ENCODE results near the gene ITPR3.
"Not testable (repeated sequence)": the region's sequence is repeated elsewhere in the genome, so short reads cannot be mapped to it uniquely, and the experiment has no call there.

Gene ITPR3

DNA sequence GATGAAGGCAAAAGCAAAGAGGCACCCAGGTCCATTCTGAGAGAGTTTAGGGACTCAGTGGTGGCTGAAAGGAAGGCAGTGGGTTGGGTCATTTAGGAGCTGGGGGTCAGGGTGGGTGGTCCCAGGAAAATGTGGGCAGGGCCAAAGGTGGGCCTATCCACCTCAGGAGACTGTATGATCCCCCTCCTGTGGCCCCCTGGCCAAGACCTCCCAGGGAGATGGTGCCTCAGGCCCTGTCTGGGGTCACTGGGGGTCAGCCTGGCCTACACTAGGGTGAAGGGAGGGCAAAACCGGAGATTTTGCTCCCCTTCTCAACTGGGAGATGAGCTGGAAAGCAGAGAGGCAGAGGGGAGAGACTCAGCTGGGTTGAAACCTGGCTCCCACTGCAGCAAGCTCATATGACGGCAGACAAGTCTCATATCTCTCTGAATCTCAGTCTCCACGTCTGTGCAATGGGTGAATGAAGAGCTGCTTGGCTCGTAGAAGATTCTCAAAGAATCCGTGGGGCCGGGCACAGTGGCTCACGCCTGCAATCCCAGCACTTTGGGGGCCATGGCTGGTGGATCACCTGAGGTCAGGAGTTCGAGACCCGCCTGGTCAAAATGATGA, 29.6 kb upstream of the ITPR3 start:
- no peak for DNase-seq (ENCODE audit: low read depth in 2 of 2)

DNA sequence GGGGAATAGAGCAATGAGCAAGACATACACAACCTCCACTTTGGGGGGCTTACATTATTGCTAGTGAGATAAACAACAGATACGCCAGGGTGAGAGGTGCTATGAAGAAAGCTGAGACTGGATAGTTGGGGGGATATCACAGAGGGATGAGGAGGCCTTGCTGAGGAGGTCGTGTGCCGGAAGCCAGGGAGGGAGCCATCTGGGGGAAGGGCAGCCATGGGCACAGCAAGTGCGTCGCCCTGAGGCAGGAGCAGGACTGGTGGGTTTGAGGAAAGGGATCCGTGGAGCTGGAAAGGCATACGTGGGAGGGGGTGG, 28.9 kb upstream of the ITPR3 start:
- no peak for DNase-seq (ENCODE audit: low read depth in 2 of 2)

- DNase-seq (ENCODE audit: low read depth in 2 of 2) = no peak
Measured at GRCh38 chr6:33592595-33593413, 28.3 kb upstream of the ITPR3 start.

GRCh38 chr6:33593414-33593727, 27.8 kb upstream of the ITPR3 start:
- DNase-seq (ENCODE audit: low read depth in 2 of 2) = no peak

DNA sequence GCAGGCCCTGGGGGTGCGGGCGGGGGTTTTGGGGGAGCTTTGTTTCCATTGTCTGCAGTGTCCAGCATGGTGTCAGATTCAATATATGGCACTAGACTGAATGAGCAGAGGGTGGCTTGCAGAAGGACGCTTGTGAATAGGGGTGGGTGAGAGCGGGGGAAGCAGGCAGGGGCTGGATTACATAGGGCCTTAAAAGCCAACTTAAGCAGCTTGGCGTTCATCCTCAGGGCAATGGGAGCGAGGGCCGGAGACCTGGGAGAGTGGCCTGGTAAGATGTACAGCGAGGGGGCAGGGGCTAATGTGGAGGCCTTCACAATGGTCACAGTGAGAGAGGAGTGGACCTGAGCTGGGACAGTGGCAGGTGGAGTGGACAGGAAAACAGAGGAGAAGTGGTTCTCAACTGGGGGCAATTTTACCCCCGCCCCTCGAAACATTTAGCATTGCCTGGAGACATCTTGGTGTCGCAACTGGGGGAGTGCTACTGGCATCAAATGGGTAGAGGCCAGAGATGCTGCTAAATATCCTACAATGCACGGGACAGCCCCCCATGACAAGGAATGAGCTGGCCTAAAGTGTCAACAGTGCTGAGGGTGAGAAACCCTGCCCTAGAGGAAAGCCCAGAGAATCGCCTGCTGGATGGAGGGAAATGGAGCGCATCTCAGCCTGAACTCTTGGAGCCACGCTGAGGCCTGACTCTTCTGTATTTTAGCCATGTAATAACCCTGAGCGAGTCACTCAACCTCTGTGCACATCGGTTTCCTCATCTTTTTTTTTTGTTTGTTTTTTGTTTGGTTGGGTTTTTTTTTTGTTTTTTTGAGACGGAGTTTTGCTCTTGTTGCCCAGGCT, 25.9 kb upstream of the ITPR3 start:
- no peak for DNase-seq (ENCODE audit: low read depth in 2 of 2)

DNA sequence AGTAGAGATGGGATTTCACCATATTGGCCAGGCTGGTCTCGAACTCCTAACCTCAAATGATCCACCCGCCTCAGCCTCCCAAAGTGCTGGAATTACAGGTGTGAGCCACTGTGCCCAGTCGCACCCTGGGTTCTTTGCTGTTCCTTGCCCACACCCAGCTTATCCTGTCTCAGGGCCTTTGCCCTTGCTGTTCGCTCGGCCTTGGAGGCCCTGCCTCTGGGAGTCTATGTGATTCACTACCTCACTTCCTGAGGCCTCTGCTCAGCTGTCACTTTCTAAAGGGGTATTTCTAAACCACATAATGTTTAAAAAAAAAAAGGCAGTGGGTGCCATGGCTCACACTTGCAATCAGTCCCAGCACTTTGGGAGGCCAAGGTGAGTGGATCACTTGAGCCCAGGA, 24.2 kb upstream of the ITPR3 start:
- not testable (repeated sequence) for DNase-seq (ENCODE audit: low read depth in 2 of 2)

DNA sequence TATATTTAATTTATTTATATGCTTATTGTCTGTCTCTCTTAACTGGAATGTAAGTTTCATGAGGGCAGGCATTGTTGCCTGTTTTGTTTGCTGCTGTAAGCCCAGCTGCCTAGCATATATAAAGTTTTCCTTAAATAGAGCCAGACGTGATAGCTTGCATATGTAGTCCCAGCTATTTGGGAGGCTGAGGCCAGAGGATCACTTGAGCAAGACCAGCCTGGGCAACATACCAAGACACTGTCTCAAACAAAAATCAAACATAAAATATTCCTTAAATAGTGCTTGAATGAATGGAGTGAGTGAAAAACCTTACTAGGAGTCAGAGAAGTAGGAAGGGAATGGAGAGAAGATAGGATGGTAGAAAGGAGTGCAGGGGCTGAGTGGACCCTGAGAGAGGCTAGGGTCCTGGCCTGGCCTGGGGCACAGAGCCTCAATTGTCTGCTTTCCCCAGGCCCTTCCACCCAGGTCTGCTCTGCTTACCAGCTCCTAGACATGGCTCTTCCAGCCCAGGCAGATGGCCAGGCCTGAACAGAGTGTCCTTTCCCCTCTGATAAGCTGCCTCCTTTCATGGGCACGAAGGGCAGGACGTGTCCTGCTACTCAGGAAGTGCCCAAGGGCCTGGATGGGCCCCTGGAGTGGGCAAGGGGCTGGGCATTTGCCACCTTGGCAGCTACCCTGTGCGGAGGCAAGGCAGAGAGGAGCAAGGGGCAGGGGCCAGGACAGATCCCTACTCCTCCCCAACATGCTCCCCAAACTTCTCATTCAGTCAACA, 23.4 kb upstream of the ITPR3 start:
- no peak for DNase-seq (ENCODE audit: low read depth in 2 of 2)

DNA sequence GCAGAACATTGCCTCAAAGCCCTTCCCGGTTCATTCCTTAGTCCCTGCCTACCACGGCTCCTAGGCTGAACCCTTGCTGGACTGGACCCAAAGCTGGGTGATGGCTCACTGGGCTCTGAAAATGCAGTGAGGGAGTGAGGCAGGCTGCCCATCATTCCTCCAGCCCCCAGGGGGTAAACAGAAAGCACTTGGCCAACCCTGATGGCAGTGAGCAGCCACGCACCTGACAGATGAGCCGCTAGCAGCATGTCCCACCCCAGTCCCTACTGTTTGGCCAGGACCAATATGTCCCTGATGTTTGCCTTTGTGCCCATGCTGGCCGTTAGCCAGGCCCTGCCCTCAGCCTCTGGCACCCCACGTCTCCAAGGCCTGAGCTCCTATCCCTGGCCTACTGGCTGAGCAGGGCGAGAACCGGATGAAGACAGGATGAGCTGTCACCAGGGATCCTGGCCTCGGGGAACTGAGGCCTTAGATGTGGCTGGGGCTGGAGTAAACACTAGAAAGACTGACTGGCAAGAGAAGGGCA, 21.6 kb upstream of the ITPR3 start:
- DNase-seq (ENCODE audit: low read depth in 2 of 2) = no peak

DNA sequence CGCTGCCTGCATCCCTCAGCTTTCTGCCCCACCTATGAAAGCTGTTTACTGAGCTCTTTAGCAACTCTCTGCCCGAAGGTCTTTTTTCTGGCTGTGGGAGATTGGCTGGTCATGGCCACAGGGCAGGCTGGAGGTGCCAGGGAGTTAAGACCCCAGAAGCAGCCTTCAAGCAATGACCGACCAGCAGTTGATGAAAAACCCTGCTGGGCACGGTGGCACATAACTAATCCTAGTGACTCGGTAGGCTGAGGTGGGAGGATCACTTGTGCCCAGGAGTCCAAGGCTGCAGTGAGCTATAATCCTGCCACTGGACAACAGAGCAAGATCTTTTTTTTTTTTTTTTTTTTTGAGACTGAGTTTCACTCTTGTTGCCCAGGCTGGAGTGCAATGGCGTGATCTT, 20.4 kb upstream of the ITPR3 start:
- DNase-seq (ENCODE audit: low read depth in 2 of 2) = no peak

DNA sequence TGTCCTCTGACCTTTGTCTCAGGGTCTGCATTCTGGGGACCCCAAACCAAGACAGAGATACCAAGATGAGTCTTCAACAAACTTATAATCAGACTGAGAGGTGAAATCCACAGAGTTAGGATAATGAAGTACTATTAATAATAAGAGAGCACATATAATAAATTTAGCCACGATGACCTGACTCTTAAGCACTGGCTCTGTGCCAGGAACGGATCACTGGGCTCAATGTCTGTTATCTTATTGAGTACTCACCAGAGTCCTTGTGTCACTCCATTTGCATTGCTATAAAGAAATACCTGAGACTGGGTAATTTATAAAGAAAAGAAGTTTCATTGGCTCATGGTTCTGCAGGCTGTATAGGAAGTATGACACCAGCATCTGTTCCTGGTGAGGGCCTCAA, 18.9 kb upstream of the ITPR3 start:
- DNase-seq (ENCODE audit: low read depth in 2 of 2) = no peak

GRCh38 chr6:33604941-33605854, 15.9 kb upstream of the ITPR3 start:
- no peak for DNase-seq (ENCODE audit: low read depth in 2 of 2)

GRCh38 chr6:33606642-33607041, 14.5 kb upstream of the ITPR3 start:
- no peak for DNase-seq (ENCODE audit: low read depth in 2 of 2)

DNA sequence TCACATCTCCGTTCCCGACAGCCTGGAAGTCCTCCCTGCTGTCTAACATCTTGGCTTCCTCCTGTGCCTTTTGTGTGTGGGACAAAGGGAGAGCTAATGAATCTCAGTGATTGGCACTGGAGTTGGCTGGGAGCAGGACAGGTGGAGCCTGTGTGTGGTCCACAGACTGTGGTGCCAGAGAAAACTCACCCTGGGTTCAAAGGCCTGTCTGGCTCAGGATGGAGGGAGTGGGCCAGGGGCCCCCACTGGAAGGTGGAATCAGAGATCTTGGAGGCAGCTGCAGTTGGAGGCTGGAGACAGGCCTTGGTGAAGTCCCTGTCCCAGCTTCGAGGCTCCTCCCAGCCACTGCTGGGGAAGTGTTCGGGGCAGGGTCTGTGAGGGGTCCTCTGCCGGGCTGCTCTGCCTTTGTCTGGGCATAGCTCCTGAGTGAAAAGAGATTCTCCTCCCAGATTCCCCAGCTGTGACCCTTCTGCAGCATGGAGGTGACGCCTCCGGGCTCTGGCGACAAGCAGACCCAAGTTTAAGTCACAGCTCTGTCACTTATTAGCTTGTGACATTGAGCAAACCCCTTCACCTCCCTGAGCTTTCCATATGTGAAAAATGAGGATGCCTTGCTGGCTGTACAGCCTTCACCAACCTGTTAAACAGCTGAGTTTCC, 13.9 kb upstream of the ITPR3 start:
- DNase-seq (ENCODE audit: low read depth in 2 of 2) = no peak

DNA sequence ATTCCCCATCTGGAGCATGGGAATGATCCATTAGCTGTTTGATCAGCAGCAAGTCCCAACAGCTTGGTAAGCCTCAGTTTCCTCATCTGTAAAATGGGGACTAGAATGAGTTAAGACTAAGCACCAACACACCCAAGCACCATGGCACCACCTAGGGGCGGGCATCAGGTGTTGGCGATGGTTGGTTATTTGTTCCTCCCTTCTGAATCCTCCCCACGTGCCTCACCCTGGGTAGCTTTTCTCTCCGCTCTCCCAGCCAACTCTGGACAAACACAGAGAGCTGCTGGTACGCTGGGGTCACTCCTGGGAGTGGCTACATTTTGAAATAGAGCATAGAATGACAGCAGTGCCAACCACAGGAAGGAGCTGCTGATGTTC, 13.3 kb upstream of the ITPR3 start:
- DNase-seq (ENCODE audit: low read depth in 2 of 2) = no peak

- no peak for DNase-seq (ENCODE audit: low read depth in 2 of 2)
Measured at GRCh38 chr6:33609019-33609418, 12.1 kb upstream of the ITPR3 start.

DNA sequence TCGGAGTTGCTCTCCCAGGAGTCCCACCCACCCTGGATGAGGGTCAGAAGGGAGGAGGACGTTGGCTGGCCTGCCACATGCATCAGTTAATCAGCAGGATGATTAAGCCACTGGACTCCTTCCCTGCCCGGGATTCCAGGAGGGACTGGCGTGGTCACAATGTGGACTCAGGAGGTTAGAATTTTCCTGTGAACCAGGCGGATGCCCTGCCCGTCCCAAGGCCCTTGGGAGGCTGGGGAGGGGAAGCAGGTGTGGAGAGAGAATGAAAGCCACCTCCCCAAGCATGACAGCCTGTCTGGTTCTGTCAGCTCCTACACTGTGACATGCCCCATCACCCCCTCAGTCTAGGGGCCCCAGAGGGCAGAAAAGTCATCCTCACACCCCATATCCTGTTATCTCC, 11.6 kb upstream of the ITPR3 start:
- DNase-seq (ENCODE audit: low read depth in 2 of 2) = no peak

DNA sequence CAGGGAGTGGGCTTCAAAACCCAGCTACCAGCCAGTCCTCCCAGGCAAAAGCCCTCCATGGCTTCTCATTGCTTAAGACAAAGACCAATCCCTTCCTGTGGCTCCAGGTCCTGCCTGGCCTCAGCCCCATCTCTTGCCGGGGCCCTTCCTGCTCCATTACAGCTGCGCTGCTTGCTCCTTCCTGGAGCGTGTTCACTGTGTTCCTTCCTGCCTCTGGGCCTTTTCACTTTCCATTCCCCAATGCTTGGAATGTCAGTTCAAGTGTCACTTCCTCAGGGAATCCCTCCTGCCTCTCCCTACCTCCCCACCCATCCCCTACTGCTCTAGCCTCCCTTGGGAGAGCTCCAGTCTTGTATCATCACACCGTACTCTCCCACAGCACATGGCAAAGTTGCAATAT, 11.1 kb upstream of the ITPR3 start:
- DNase-seq (ENCODE audit: low read depth in 2 of 2) = no peak

DNA sequence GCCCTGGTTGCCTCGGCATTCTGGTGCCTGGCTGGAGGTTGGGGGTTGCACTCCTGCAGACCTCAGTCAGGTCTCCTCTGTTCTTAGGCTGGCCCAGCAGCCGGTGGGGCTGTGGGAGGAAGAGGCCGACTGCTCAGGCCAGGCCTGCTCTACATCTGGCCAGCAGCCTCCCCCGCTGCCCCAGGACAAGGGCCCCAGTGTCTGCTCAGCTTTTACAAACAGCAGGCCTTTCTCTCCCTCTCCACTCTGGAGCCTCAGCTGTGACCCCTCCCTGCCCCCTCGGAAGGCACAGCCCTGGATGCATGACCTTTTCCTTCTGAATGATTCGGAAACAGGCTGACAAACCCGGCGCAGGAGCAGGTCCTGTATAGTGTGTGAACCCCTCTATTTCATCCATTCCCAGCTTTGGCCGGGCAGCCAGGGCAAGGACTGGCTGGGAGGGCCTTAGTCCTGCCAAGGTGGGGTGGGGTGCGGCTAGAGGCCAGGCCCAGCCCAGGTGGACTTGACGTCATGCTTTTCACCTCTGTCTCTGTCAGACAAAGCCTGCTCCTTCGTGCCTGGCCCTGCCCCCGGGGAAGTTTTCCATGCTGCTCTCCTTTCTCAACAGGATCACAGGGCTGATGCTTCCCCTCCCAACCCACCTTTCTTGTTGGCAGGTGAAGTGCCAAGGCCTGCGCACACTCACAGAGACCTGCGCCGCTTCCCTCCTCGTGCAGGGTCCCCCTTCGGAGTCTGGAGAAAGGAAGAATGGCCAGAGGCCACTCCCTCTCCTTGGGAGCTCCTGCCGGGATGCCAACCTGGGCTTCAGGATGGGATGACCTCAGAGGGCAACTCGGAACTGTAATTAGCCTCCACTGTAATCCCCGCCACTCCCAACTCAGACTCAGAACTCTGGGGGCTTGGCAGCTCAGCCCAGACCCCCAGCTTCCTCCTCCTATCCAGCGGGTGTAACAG, 10.1 kb upstream of the ITPR3 start:
- DNase-seq (ENCODE audit: low read depth in 2 of 2) = no peak

DNA sequence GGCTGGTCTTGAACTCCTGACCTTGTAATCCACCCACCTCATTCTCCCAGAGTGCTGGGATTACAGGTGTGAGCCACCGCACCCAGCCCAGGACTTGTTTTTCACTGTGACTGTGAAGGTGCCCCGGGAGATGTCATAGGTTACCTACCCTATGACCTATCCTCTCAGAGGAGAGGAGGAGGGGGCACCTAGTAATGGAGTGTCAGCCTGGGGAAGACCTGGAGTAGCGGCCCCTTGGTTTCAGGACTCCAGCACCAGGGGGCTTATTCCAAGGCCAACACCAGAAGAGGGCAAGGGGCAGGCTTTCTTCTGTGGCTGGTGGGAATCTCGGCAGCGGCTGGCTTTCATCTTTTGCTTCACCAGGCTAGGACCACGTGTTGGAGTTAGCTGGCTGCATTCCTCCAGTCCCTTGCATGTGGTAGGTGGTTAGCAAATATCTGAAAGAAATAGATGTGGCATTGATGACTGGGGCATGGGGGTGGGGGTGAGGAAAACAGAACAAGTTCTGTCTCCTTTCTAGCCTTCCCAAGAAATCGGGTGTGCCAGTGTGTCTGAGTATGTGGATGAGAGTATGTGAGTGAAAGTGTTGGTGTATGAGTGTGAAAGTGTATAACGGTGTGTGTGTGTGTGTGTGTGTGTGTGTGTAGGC, 7.9 kb upstream of the ITPR3 start:
- no peak for DNase-seq (ENCODE audit: low read depth in 2 of 2)

Measured in stimulated activated CD8-positive, alpha-beta memory T cell treated with anti-CD3 and anti-CD28 coated beads, Interleukin-2, amount 100 ng/mL, for 48 hours (primary cell).